Measurements from ENCODE around the gene PCDHA7.
"Not testable (repeated sequence)": the region's sequence is repeated elsewhere in the genome, so short reads cannot be mapped to it uniquely, and the experiment has no call there.

PCDHA7 gene

GRCh38 chr5:140833993-140834392 lies at the start of gene PCDHA7:
TSS of gene PCDHA7 (plus strand) at chr5:140834269. CDS start at chr5:140834384, 115 bp downstream.
- FAIRE-seq: no peak

GRCh38 chr5:140785905-140786686 lies 48.0 kb upstream of the PCDHA7 start, which contains the start of gene PCDHA1:
TSS of gene PCDHA1 (plus strand) at chr5:140786140.
- no peak for FAIRE-seq

GRCh38 chr5:140787422-140787821 lies 46.6 kb upstream of the PCDHA7 start:
- not testable (repeated sequence) for FAIRE-seq

- FAIRE-seq: not testable (repeated sequence)
These were observed 46.1 kb upstream of the PCDHA7 start for GRCh38 chr5:140787849-140788504.

- FAIRE-seq: no peak
These were observed 43.0 kb upstream of the PCDHA7 start for GRCh38 chr5:140791089-140791488.

- peak; percentile 93 for FAIRE-seq
These were observed 39.3 kb upstream of the PCDHA7 start, which contains the start of gene PCDHA2 for GRCh38 chr5:140794595-140795258. TSS of gene PCDHA2 (plus strand) at chr5:140794852.

GRCh38 chr5:140795259-140795641 lies 38.8 kb upstream of the PCDHA7 start:
- FAIRE-seq: no peak

- FAIRE-seq: not testable (repeated sequence)
These were observed 37.9 kb upstream of the PCDHA7 start for GRCh38 chr5:140796072-140796717.

GRCh38 chr5:140796718-140797095 lies 37.4 kb upstream of the PCDHA7 start:
- no peak for FAIRE-seq

- no peak for FAIRE-seq
These were observed 33.1 kb upstream of the PCDHA7 start, which contains the start of gene PCDHA3 for GRCh38 chr5:140800816-140801493. TSS of gene PCDHA3 (plus strand) at chr5:140801057.

GRCh38 chr5:140801494-140801841 lies 32.6 kb upstream of the PCDHA7 start:
- no peak for FAIRE-seq

- FAIRE-seq: not testable (repeated sequence)
These were observed 31.7 kb upstream of the PCDHA7 start for GRCh38 chr5:140802381-140802780.

GRCh38 chr5:140802781-140803271 lies 31.2 kb upstream of the PCDHA7 start:
- no peak for FAIRE-seq

GRCh38 chr5:140806834-140807775 lies 27.0 kb upstream of the PCDHA7 start, which contains the start of gene PCDHA4:
TSS of gene PCDHA4 (plus strand) at chr5:140807068.
- peak; percentile 96 for FAIRE-seq

GRCh38 chr5:140808241-140808888 lies 25.7 kb upstream of the PCDHA7 start:
- FAIRE-seq: not testable (repeated sequence)

GRCh38 chr5:140808889-140809291 lies 25.2 kb upstream of the PCDHA7 start:
- no peak for FAIRE-seq

GRCh38 chr5:140821375-140822280 lies 12.4 kb upstream of the PCDHA7 start, which contains the start of gene PCDHA5:
TSS of gene PCDHA5 (plus strand) at chr5:140821613.
- peak; percentile 95 for FAIRE-seq

GRCh38 chr5:140822281-140822629 lies 11.8 kb upstream of the PCDHA7 start:
- FAIRE-seq: peak; percentile 14

- FAIRE-seq: not testable (repeated sequence)
These were observed 11.1 kb upstream of the PCDHA7 start for GRCh38 chr5:140822969-140823368.

Data from A204.1 (cell line).